ENCODE measurements around the gene ACSM3.
"Not testable (repeated sequence)": the region's sequence is repeated elsewhere in the genome, so short reads cannot be mapped to it uniquely, and the experiment has no call there.

The ACSM3 gene

DNA sequence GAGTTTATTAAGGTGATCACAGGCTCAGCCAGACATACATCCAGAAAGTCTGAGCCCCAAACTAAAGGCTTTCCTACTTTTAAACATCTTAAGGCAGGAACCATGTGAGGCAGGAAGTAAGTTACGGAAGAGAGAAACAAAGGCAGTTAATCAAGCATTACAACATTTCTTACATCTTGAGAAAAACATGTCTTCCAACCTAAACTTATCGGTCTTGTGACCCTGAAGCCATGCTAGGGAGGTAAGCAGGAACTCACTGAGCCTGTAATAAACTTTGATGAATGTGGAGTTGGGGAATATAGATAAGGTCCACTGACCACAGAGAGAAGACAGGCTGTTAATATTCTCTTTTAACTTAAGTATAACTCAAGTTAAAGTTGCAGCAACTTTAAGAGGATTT is 3.5 kb upstream of the ACSM3 start:
- ATAC-seq, result no peak

DNA sequence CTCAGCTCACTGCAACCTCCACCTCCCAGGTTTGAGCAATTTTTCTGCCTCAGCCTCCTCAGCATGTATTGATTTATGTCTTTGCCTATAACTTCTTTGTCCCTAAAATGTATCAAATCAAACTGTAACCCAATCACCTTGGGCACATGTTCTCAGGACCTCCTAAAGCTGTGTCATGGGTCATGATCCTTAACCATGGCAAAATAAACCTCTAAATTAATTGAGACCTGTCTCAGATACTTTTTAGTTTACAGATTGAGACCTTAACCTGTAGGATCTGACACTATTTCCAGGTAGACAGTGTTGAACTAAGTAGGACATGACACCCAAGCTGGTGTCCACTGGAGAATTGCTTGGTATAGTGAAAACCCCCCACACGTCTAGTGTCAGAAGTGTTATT is 2.6 kb upstream of the ACSM3 start:
- ATAC-seq, result no peak

DNA sequence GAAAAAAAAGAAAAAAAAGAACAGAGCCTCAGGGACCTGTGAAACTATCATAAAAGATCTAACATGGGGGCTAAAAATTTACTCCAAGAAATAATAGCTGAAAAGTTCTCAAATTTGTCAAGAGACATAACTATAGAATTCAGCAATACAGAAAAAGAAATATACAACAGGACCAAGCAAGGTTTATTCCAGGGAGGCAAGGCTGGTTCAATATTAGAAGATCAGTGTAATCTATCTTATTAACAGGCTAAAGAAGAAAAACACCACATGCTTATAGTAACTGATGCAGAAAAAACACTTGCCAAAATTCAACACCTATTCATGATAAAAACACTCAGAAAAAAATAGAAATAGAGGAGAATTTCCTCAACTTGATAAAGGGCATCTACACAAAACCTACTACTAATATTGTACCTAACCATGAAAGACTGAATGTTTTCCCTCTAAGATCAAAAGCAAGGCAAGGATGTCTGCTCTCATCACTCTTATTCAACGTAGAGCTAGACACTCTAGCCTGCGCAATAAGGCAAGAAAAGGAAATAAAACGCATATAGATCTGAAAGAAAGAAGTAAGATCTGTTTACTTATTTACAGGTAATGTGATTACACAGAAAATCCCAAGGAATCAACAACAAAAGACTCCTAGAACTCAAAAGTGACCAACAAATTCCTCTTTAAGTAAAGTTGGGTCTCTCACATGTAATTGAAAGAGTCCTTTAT is 1.2 kb upstream of the ACSM3 start:
- ATAC-seq, result no peak

DNA sequence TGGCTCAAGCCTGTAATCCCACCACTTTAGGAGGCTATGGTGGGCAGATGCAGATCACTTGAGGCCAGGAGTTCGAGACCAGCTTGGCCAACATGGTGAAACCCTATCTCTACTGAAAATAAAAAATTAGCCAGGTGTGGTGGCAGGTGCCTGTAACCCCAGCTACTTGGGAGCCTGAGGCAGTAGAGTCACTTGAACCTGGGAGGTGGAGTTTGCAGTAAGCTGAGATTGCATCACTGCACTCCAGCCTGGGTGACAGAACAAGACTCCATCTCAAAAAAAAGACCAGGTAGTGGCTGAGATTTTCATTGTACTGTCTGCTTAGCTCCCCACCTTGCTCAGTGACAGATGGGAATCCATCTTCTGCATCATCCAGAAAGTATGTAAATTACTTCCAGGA is 634 bp downstream of the ACSM3 start:
- not testable (repeated sequence) for ATAC-seq

DNA sequence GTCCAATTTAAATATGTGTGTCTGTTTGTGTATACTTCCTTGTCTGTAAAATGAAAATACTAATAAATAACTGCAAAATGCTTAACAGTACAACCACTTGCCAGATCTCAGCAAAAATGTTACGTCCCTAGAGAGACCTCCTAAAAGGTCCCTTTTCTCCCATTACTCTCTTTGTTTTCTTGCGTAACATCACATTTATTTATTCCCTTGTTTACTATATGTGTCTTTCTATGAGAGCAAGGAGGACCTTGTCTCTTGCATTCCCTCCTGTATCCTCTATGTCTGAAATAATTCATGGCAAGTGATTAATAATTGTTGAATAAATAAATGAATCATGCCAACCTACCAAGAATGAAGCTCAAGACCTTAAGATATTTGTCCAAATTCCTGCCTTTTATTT is 1.9 kb downstream of the ACSM3 start:
- no peak for ATAC-seq

DNA sequence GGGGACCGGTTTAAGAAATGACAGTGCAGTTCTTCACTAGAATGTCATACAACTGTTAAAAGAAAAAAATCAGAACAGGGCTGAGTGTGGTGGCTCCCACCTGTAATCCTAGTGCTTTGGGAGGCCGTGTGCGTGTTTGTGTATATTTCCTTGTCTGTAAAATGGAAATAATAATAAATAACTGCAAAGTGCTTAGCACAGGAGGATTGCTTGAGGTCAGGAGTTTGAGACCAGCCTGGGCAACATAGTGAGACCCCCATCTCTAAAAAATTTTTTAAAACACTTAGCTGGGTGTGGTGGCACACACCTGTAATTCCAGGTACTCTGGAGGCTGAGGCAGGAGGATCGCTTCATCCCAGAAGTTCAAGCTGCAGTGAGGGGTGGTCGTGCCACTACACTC is 2.5 kb downstream of the ACSM3 start:
- no peak for ATAC-seq

DNA sequence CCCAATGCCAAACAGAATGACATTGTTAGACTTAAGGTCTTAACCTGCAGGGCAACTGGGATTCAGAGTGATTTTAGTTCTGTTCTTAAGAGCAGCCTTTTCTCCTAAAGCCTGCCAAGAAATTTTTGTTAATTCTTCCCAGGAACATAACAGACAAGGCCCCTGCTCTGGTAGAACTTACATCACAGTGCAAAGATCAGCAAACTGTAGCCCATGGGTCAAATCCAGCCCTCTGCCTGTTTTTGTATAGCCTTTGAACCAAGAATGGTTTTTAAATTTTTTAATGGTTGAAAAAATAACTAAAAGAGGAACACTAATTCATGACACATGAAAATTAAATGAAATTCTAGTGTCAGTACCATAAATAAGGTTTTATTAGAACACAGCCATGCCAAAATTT is 3.8 kb downstream of the ACSM3 start:
- ATAC-seq, result no peak

DNA sequence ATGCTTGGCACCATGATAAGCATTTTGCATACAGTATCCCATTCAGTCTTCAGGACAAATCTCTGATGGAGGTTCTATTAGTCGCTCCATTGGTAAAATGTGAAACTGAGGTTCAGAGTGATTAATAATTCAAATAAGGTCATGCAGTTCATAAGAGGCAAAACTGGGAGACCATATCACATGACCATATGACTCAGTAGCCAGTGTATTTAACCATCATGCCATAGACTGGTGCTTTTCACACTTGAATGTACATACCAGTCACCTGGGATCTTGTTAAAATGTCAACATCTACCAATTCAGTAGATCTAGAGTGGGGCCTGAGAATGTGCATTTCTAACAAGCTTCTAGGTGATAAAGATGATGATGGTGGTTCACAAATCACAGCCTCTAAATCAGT is 4.3 kb downstream of the ACSM3 start:
- ATAC-seq, result no peak

DNA sequence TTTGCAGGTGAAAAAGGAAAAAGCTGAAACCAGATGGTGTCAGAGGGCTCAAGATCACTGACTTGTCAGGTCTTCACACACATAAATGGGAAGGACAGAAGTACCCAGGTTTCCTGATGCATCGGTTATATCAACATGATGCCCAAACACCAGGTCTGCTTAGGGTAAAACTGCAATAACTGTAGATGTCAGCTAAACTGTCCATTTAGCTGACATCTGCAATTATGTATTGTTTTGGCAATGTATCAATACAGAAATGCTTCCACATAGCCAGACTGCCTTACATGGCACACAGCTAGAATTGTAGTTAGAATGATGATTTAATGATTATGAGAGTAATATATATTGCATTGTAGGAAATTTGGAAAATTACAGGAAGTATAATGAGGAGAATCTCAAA is 5.0 kb downstream of the ACSM3 start:
- ATAC-seq, result no peak

DNA sequence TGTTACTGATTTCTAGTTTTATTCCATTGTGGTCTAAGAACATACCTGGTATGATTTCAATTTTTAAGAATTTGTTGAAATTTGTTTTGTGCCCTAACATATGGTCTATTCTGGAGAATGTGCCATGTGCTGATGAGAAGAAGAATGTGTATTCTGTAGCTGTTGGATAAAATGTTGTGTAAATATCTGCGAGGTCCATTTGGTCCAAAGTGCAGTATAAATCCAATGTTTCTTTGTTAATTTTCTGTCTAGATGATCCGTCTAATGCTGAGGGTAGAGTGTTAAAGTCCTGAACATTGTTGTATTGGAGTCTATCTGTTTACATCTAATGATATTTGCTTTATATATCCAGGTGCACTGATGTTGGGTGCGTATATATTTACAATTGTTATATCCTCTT is 9.9 kb downstream of the ACSM3 start:
- no peak for ATAC-seq

DNA sequence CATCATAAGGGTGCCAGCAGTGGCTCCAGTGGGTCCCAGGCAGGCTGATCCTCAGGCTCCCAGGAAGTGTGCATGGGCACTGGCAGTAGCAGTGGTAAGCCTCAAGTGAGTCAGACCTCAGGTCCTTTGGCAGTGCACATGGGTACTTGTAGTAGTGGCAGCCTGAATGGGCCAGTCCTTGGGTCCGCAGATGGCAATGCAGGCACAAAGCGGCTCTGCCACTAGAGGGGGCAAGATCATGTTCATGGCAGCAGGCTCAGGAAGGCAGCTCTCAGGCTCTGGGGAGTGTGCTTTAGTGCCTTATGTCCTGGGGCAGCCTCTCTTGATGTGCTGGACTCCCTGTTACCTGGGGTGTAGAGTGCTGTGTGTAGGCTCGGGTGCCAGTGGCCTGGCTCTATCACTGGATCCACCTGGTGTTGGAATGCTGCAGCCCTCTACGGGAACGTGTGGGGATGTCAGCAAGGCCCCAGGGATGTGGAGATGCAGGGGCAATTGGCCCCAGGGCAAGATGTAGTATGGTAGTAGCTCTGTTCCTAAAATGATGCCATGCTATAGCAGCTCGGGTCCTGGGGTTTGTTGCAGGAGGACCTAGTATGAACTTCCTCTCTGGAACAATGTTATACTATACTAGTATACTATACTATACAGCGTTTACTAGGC is 11.0 kb downstream of the ACSM3 start:
- peak; percentile 41 to 71 for ATAC-seq

DNA sequence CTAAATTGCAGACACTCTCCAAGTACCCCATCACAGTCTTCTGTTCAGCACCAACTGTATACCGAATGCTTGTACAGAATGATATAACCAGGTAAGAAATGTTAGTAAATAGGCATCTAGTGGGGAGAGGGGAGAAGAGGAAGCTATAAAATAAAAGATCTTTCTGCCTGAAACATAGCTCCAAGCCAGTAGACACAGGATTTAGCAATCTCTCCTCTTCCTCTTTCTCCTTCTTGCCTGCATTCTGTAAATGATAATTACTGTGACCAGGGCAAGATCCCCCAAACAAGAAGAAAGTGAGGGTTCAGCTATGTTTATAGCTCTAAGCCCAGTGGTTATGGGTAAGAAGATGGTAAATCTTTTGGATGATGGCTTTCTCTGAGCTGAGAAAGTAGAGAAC is 17.9 kb downstream of the ACSM3 start:
- ATAC-seq, result no peak

DNA sequence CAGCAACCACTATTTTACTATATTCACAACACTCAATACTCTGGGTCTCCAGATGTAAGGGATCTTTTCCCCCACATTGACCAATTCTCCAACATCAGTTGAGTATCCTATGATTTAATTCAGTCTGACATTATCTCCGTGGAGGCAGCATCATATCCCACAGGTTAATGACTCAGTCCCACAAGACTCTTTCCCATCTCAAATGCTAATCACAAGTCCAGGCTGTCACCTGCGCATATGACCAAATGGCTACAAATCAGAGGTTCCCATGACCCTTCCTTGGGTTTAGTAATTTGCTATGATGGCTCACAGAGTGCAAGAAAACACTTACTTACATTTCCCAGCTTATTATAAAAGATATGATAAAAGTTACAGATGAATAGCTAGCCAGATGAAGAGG is 18.7 kb downstream of the ACSM3 start:
- no peak for ATAC-seq

DNA sequence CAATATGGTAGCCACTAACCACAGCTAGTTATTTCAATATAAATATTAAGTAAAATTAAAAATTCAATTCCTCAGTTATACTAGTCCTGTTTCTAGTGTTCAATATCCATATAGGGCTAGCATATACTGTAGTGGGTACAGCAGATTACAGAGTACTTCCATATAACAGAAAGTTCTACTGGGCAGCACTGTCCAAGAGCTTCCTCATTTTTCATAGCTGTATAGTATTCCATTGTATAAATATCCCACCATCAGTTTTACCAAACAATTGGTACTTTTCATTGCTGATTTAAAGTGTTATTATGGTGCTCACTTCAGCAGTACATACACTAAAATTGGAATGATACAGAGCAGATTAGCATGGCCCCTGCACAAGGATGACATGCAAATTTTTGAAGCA is 20.4 kb downstream of the ACSM3 start:
- no peak for ATAC-seq

DNA sequence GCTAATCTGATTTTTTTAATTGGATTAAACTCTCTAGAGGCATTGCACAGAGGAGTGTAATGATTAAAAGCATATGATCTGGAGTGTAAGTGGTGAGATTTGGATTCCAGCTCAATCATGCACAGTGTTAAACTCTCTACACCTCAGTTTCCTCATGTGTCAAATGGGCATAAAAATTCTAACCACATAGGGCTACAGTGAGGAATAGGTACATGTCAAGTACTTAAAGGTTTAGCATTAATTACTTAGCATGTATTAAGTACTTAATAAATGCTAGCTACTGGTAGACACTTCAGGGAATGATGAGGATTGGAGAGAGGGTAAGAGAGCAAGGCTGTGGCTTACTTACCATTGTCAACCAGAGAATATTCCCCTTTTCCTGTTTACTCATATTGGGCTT is 25.3 kb downstream of the ACSM3 start:
- no peak for ATAC-seq

DNA sequence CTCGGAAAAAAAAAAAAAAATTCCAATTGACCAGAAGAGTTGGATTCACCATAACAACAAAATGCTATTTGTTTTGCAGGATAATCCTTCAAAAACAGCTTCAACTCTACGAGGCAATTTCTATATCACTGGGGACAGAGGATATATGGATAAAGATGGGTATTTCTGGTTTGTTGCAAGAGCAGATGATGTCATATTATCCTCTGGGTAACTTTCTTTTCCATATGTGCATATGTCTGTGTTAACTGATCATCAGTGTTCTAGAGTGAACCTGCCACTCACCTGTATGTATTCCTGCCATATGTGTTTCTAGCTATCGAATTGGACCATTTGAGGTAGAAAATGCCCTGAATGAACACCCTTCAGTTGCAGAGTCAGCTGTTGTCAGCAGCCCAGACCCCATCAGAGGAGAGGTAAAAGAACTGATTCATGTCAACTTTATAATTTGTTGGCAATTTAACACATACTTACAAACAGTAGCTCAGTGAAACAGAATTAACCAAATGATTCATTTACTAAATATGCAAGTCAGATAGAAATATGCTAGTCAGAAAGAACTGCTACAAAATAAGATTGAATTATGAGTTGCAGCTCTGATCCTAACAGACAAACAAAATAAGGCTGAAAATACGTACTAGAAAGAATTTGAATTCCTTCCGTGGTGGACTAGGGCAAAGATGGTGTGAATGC is 28.3 kb downstream of the ACSM3 start:
- no peak for ATAC-seq

DNA sequence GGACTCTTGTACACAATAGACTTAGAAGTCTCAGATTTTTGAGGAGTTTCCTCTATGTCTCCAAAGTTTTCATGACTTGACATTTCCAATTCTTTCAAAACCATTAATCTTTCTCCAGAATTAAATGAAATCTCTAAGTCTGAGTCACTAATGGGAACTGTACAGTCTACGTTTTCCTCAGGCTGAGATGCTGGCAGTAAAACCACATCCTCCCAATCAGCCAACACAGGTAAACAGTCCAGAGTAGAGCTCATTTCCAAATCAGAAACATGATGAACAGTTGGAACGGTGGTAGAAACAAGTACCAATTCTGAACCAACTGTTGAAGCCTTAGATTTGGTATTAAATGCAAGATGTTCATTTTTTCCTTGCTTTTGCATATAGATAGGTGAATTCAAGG is 34.5 kb downstream of the ACSM3 start:
- ATAC-seq, result no peak

DNA sequence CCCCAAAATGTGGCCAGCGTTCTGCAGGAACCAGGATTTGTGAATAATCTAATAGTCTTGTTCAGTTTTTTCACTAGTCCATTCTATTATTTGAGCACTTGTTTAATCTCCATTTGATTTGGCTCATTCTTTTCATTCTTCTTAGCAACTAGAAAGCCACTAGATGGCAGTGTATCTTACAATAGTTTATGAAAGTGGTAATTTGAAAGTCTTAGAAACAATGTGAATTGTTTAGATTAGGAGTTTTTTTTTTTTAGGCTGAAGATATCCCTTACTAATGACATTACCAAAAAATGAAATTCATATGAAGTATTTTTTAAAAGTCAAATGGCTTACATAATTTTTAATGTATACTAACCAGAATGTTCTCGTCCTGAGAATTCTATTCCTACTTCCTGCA is 35.8 kb downstream of the ACSM3 start:
- no peak for ATAC-seq

DNA sequence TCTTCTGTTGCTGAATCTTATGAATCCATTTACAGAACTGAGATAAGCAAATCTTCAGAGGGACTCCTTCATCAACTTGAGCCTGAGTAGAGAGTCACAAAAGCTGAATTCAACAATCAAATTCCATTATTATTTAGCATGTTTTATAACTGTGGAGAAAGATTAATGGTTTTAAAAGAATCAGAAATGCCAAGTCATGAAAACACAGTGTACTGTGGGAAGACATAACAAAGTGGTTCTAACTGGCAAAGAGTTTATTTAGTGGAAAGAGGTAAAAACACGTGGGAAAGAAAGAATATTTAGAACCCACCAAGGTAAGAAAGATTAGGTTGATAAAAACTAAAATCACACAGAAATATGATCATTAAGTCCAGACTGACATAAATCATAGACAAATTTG is 37.5 kb downstream of the ACSM3 start:
- no peak for ATAC-seq

DNA sequence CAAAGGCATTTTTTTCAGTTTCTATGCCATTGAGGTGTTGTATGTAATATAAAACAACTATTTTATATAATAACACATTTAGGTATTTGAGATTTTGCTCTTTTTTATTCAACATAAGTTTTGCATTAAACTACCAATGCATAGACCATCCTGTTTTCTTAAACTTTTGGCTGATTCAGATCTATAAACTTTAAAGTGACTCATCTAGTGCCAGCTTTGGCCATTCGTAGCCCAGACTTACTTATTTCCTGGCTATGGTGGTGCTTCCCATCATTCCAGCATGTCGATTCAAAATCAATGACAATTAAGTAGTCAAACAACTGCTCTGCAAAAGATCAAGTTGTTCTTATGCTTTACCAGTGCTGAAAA is 39.4 kb downstream of the ACSM3 start:
- no peak for ATAC-seq

DNA sequence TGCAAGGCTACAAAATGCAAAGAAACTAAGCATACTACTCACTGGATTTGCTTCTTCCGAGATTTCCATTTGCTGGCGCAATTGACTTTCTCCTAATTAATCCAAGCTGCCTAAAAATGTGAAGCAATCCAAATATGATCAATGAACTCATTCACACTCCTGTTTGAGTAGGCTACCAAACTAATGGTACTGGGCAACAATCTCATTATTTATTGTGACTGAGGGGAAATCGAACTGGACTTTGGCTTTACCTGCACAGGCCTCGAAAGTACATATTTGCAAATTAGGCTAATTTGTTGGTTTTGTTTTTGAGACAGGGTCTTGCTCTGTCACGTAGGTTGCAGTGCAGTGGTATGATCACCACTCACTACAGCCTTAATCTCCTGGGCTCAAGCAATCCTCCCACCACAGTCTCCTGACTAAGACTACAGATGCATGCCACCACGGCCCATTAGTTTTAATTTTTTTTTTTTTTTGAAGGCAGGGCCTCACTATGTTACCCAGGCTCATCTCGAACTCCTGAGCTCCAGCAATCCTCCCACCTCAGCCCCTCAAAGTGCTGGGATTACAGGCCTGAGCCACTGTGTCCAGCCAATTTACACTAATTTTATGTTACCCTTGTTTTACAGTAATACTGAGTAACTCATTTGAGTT is 39.9 kb downstream of the ACSM3 start:
- ATAC-seq, result no peak

DNA sequence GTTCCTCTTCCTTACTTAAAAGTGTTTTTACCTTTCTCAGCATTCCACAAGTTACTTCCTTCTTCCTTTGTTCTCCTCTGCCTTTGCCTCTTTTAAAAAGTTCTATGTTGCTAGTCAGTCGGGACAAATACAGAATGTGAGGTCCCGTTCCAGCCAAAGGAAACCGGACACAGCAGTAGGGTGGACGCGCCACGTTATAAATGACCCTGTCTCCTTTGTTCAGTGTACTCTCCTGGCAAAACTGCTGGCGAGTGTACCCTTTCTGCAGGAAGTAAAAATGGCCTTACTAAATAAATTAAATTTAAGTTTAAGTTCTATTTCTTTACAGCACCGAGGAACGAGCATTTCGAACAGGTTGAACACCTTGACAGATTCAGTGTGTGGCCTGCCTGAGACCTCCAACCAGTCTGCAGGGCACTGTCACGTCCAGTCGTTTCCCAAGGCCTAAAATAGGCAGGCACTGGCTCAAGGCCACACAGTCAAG is 41.9 kb downstream of the ACSM3 start:
- not testable (repeated sequence) for ATAC-seq

DNA sequence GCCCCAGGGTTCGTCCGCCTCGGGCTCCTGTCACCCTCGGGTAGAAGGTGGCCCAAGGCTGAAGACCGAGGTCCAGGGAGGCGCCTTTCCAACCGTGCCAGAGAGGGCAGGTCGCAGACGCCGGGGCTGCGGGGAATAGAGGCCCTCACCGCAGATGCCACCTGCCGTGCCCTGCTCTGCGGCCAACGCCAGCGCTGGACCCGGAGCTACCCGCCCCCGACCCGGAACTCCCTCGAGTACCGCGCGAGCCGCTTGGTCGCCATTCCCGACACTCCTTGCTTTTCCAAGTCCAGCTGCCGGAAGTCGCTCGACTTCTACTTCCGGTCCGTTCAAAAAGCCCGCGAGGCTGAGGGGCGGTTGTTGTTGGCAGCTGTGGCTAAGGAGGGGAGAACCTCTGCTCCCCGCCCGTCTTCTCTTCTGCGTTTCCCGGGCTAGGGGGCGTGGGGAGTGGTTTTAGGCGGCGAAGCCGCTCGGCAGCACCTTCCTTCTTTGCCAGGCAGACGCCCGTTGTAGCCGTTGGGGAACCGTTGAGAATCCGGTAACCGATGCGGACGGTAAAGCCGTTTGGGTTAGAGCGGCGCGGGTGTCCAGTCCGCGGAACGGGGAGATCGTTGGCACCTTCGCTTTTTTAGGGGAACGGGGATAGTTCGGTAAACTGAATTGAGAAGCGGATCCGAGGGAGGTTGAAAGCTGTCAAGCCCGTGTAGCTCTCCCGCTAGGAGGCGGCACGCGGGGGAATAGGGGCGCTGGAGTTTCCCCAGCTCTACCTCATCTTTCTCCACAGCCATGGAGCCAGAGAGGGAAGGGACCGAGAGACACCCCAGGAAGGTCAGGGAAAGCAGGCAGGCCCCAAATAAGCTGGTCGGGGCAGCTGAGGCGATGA is 42.6 kb downstream of the ACSM3 start, which contains the start of the genes ERI2 and REXO5:
Gene ERI2, minus strand, starts transcription at position 305 of the 883 bp plus-strand sequence. Its CDS starts 42 bp downstream, at position 263.
Gene REXO5, plus strand, starts transcription at position 360 of the 883 bp plus-strand sequence. Its CDS starts 427 bp downstream, at position 787.
- peak; percentile 87 for ATAC-seq

Measured in activated CD4-positive, CD25-positive, alpha-beta regulatory T cell treated with anti-CD3 and anti-CD28 coated beads, Interleukin-2, amount 50 U/mL, for 24 hours (primary cell).